Measurements from ENCODE around the gene CCL28. TPM values are rescaled to one million over a fixed set of nuclear protein-coding genes. Genes with fewer than 3 reads are reported as not detected.
A peak's percentile ranks its signal among the peaks of the same experiment; 100 is the strongest.

Gene CCL28
- total RNA-seq, 1 donor from 2014 or later = 7.0 TPM

- ATAC-seq = peak; percentile 41
Measured at GRCh38 chr5:43357067-43357466, 55.1 kb downstream of the CCL28 start.

- peak; percentile 79 for ATAC-seq
Measured at GRCh38 chr5:43354774-43355173, 57.4 kb downstream of the CCL28 start.

- ATAC-seq = peak; percentile 55
Measured at GRCh38 chr5:43353668-43354067, 58.5 kb downstream of the CCL28 start.

- peak; percentile 63 for ATAC-seq
Measured at GRCh38 chr5:43352915-43353314, 59.3 kb downstream of the CCL28 start.

GRCh38 chr5:43352131-43352530 is 60.1 kb downstream of the CCL28 start:
- no peak for ATAC-seq

- peak; percentile 95 for ATAC-seq
Measured at GRCh38 chr5:43348861-43349363, 63.3 kb downstream of the CCL28 start.

- ATAC-seq = no peak
Measured at GRCh38 chr5:43348207-43348606, 64.0 kb downstream of the CCL28 start.

- ATAC-seq = peak; percentile 99
Measured at GRCh38 chr5:43338862-43339261, 73.3 kb downstream of the CCL28 start.

GRCh38 chr5:43336159-43336558 is 76.0 kb downstream of the CCL28 start:
- ATAC-seq = peak; percentile 75

- ATAC-seq = no peak
Measured at GRCh38 chr5:43335681-43336080, 76.5 kb downstream of the CCL28 start.

- ATAC-seq = no peak
Measured at GRCh38 chr5:43332401-43332800, 79.8 kb downstream of the CCL28 start.

Other genes with a start within 250 kb of the CCL28 start
- gene NIM1K, start 220.2 kb downstream of the CCL28 start, total RNA-seq = not detected
- gene HMGCS1, start 99.0 kb downstream of the CCL28 start, total RNA-seq = 307 TPM
- 8.8 TPM for gene TMEM267, start 71.5 kb upstream of the CCL28 start, total RNA-seq
- 1.2 TPM for gene C5orf34, start 102.8 kb upstream of the CCL28 start, total RNA-seq
- 50.4 TPM for gene PAIP1, start 144.7 kb upstream of the CCL28 start, total RNA-seq
- gene NNT, start 190.8 kb upstream of the CCL28 start, total RNA-seq = 34.2 TPM

Measured in esophagus mucosa (tissue), 1 donor.